Liver (tissue), 9 donors: ENCODE data around the gene ABCA4. TPM values are rescaled to one million over a fixed set of nuclear protein-coding genes. Genes with fewer than 3 reads are reported as not detected.
A peak's percentile ranks its signal among the peaks of the same experiment; 100 is the strongest.

Experiments
- DNase-seq: peaks from one replicate; pipeline ENCODE4 v3.0.0-alpha.2; 2017; ENCODE audit warnings: low spot score
- H3K27ac ChIP-seq, 2 donors: one replicate each; pipeline ENCODE4 v1.7.0; 2013; ENCODE audit warnings: inconsistent platforms in 2 of 2, low read length in 2 of 2, control low read depth in 1 of 2, low read depth in 1 of 2, mild to moderate bottlenecking in 1 of 2
- H3K27me3 ChIP-seq, 4 donors: one replicate each; pipeline versions ENCODE4 v1.6.1 to v1.7.0; 2013; ENCODE audit warnings: low read length in 3 of 4, inconsistent platforms in 1 of 4, mild to moderate bottlenecking in 1 of 4, moderate library complexity in 1 of 4; ENCODE audit not compliant: control insufficient read depth in 4 of 4, insufficient read depth in 4 of 4
- H3K36me3 ChIP-seq, 4 donors: one replicate each; pipeline versions ENCODE4 v1.6.1 to v1.7.0; 2013; ENCODE audit warnings: low read length in 3 of 4, mild to moderate bottlenecking in 3 of 4, low read depth in 1 of 4, moderate library complexity in 1 of 4; ENCODE audit not compliant: control insufficient read depth in 4 of 4, insufficient read depth in 3 of 4
- H3K4me1 ChIP-seq, 4 donors: one replicate each; pipeline versions ENCODE4 v1.6.1 to v1.7.0; 2013; ENCODE audit warnings: low read length in 3 of 4, mild to moderate bottlenecking in 3 of 4, moderate library complexity in 1 of 4; ENCODE audit not compliant: control insufficient read depth in 4 of 4, insufficient read depth in 4 of 4
- H3K4me3 ChIP-seq, 3 donors: one replicate each; pipeline versions ENCODE4 v1.6.1 to v1.7.0; 2013; ENCODE audit warnings: low read length in 3 of 3, control low read depth in 1 of 3, low read depth in 1 of 3, mild to moderate bottlenecking in 1 of 3
- H3K9ac ChIP-seq, 2 donors: one replicate each; pipeline ENCODE4 v1.7.0; 2013; ENCODE audit warnings: low read length in 2 of 2, mild to moderate bottlenecking in 2 of 2, moderate library complexity in 2 of 2, control low read depth in 1 of 2, low read depth in 1 of 2
- H3K9me3 ChIP-seq, 4 donors: one replicate each; pipeline versions ENCODE4 v1.6.1 to v1.7.0; 2013; ENCODE audit warnings: low read length in 3 of 4; ENCODE audit not compliant: control insufficient read depth in 4 of 4
- ATF3 ChIP-seq: IDR thresholded peaks from 2 replicates; pipeline ENCODE4 v1.6.1; 2016; ENCODE audit warnings: antibody characterized with exemption
- CTCF ChIP-seq: fragments of 150-350 bp; IDR thresholded peaks from 2 replicates; pipeline ENCODE4 v1.5.1; 2017; ENCODE audit warnings: improper control_type of control experiment, low read depth, low read length; ENCODE audit not compliant: missing input control
- EGR1 ChIP-seq, 2 donors: IDR thresholded peaks; 2 replicates each; pipeline ENCODE4 v1.6.1; 2016 to 2018; ENCODE audit warnings: antibody characterized with exemption in 2 of 2, low read depth in 2 of 2
- FOXA1 ChIP-seq: IDR thresholded peaks from 2 replicates; pipeline ENCODE4 v1.6.1; 2016; ENCODE audit warnings: antibody characterized with exemption
- FOXA2 ChIP-seq: IDR thresholded peaks from 2 replicates; pipeline ENCODE4 v1.6.1; 2016; ENCODE audit warnings: antibody characterized with exemption
- GABPA ChIP-seq, 2 donors: IDR thresholded peaks in 1 of 2; conservative IDR thresholded peaks in 1 of 2; 2 replicates each; pipeline ENCODE4 v1.6.1; 2016; ENCODE audit warnings: antibody characterized with exemption in 2 of 2, mild to moderate bottlenecking in 1 of 2, moderate library complexity in 1 of 2
- HNF4A ChIP-seq, 2 donors: conservative IDR thresholded peaks; 2 replicates each; pipeline ENCODE4 v1.6.1; 2016; ENCODE audit warnings: antibody characterized with exemption in 2 of 2, mild to moderate bottlenecking in 2 of 2
- HNF4G ChIP-seq: IDR thresholded peaks from 2 replicates; pipeline ENCODE4 v1.6.1; 2016; ENCODE audit warnings: antibody characterized with exemption
- MAX ChIP-seq: IDR thresholded peaks from 2 replicates; pipeline ENCODE4 v1.6.1; 2016; ENCODE audit warnings: antibody characterized with exemption
- NR2F2 ChIP-seq: IDR thresholded peaks from 2 replicates; pipeline ENCODE4 v1.6.1; 2016; ENCODE audit warnings: antibody characterized with exemption
- RAD21 ChIP-seq, 2 donors: IDR thresholded peaks; 2 replicates each; pipeline ENCODE4 v1.6.1; 2016; ENCODE audit warnings: antibody characterized with exemption in 2 of 2, mild to moderate bottlenecking in 2 of 2
- REST ChIP-seq: IDR thresholded peaks from 2 replicates; pipeline ENCODE4 v1.6.1; 2016; ENCODE audit warnings: antibody characterized with exemption, mild to moderate bottlenecking
- SP1 ChIP-seq: IDR thresholded peaks from 2 replicates; pipeline ENCODE4 v1.6.1; 2018; ENCODE audit warnings: antibody characterized with exemption, mild to moderate bottlenecking
- TAF1 ChIP-seq: conservative IDR thresholded peaks from 2 replicates; pipeline ENCODE4 v1.6.1; 2016; ENCODE audit warnings: antibody characterized with exemption, mild to moderate bottlenecking
- YY1 ChIP-seq: IDR thresholded peaks from 2 replicates; pipeline ENCODE4 v1.6.1; 2016; ENCODE audit warnings: antibody characterized with exemption, mild to moderate bottlenecking
- WGBS: extraction: QIAGEN DNeasy Blood & Tissue Kit; methylation state at CpG from one replicate; pipeline ENCODE4 v1.1.7; 2013; 5-methylcytosine and 5-hydroxymethylcytosine counted together
- polyA plus RNA-seq, 2 donors: library from polyadenylated mRNA; stranded (reverse) in 1 of 2; unstranded in 1 of 2; fragments of 200-250 nt in 1 of 2; fragments of >200 nt in 1 of 2; fragmentation: Nextera tagmentation in 1 of 2; extraction: Ambion mirVana in 1 of 2; gene quantifications; one replicate each; pipeline versions ENCODE4 v1.2.1 to v1.2.3, GENCODE V29; 2013 to 2015
- total RNA-seq, 2 donors: library from RNA; depleted of rRNA; stranded (reverse); fragments of >200 nt; gene quantifications; one replicate each; pipeline ENCODE4 v1.2.3, GENCODE V29; 2014
- donor health status: healthy.
- donor health status: healthy.
- donor health status: healthy.
- donor health status: healthy.
- donor health status: healthy.

Gene ABCA4
- total and polyA plus RNA-seq, 4 donors = 0.19 to 1.5 (median 0.38) TPM

- peak; percentile 82 for TF ChIP-seq REST
- TF ChIP-seq MAX = peak; percentile 75
- TF ChIP-seq HNF4G = no peak
- peak; percentile 46 for TF ChIP-seq NR2F2
Measured at GRCh38 chr1:93963585-93963984, 157.4 kb downstream of the ABCA4 start (continued).

- DNase-seq = no peak
- Histone ChIP-seq H3K27me3 (no peaks in the 10 kb centered on the region), H3K27ac (no peak overlapping the region), H3K4me1 (peaks cover 12 to 52% (median 22%) of the 10 kb centered on the region in 4 donors), H3K9me3 (no peaks in the 10 kb centered on the region), H3K9ac (no peak overlapping the region), H3K36me3 (no peaks in the 10 kb centered on the region), H3K4me3 (no peak overlapping the region)
- WGBS = 98% methylated on average over 3 of the region's 3 CpGs
- no peak for TF ChIP-seq TAF1
- TF ChIP-seq HNF4A (conservative IDR thresholded peaks at IDR 0.05) = no peak
- no peak for TF ChIP-seq FOXA1
- no peak for TF ChIP-seq YY1
- TF ChIP-seq RAD21 (IDR thresholded peaks at IDR 0.05) = no peak
- TF ChIP-seq GABPA (IDR thresholded peaks at IDR 0.05 in 1 of 2, conservative IDR thresholded peaks at IDR 0.05 in 1 of 2) = no peak
- TF ChIP-seq MAX = no peak
- TF ChIP-seq SP1 = no peak
- no peak for TF ChIP-seq EGR1 (IDR thresholded peaks at IDR 0.05; ENCODE audit: low read depth in 2 of 2)
- no peak for TF ChIP-seq HNF4G
- TF ChIP-seq NR2F2 = no peak
- TF ChIP-seq CTCF = no peak
- TF ChIP-seq REST = no peak
- no peak for TF ChIP-seq FOXA2
- TF ChIP-seq ATF3 = no peak
Measured at GRCh38 chr1:93961906-93962305, 159.0 kb downstream of the ABCA4 start.
